HEK293 (cell line): ENCODE measurements around the gene SLK.

Experiments
- CTCF ChIA-PET: fragments of 350-600 bp; formaldehyde crosslinking; extraction: SDS; loops from one replicate; lab custom pipeline; 2021; ENCODE audit warnings: antibody characterized with exemption; lab: Yijun Ruan, JAX
- POLR2A ChIA-PET: fragments of 300-600 bp; formaldehyde crosslinking; extraction: SDS; loops from one replicate; lab custom pipeline; 2020; ENCODE audit warnings: antibody characterized with exemption, inconsistent platforms; lab: Yijun Ruan, JAX
- H3K27ac ChIP-seq: fragments of 200-500 bp; sonication (Bioruptor generic); 2 replicates; pipeline ENCODE4 v1.5.1; 2014; ENCODE audit warnings: low read depth, low read length, control low read depth, inconsistent platforms; ENCODE audit errors: extremely low read depth
- H3K36me3 ChIP-seq, 2 experiments: fragments of 200-500 bp in 1 of 2; sonication (Bioruptor generic) in 1 of 2; 1 replicate in 1 of 2; 2 replicates in 1 of 2; pipeline ENCODE4 v1.5.1; 2014 to 2017; ENCODE audit warnings: inconsistent platforms in 2 of 2, low read length in 2 of 2; ENCODE audit not compliant: control insufficient read depth in 2 of 2, insufficient read depth in 1 of 2
- H3K4me1 ChIP-seq: fragments of 200-500 bp; sonication (Bioruptor generic); 2 replicates; pipeline ENCODE4 v1.5.1; 2014; ENCODE audit warnings: mild to moderate bottlenecking, low read length, inconsistent platforms; ENCODE audit not compliant: control insufficient read depth, insufficient read depth
- H3K4me3 ChIP-seq: 2 replicates; pipeline ENCODE4 v1.5.1; 2011; ENCODE audit warnings: low read depth, mild to moderate bottlenecking, control low read depth, low read length, moderate library complexity
- H3K9me3 ChIP-seq: fragments of 200-500 bp; sonication (Bioruptor generic); 2 replicates; pipeline ENCODE4 v1.5.1; 2014; ENCODE audit warnings: low read depth, low read length, inconsistent platforms; ENCODE audit not compliant: control insufficient read depth, insufficient read depth
- IKZF3 ChIP-seq: fragments of 450-650 bp; IDR thresholded peaks from 2 replicates; pipeline ENCODE4 v1.5.0; 2018; ENCODE audit warnings: missing biosample characterization, mild to moderate bottlenecking, missing genetic modification characterization, moderate library complexity
- PRDM1 ChIP-seq: fragments of 450-650 bp; formaldehyde crosslinking; IDR thresholded peaks from 2 replicates; pipeline ENCODE4; 2016; ENCODE audit warnings: missing biosample characterization, missing genetic modification characterization
- SALL2 ChIP-seq: fragments of 450-650 bp; formaldehyde crosslinking; IDR thresholded peaks from 2 replicates; pipeline ENCODE4 v1.5.0; 2017; ENCODE audit warnings: missing biosample characterization, mild to moderate bottlenecking, missing genetic modification characterization, borderline replicate concordance
- TCF7L2 ChIP-seq: IDR thresholded peaks from 2 replicates; pipeline ENCODE4 v1.6.1; 2011; ENCODE audit warnings: low read depth, mild to moderate bottlenecking, inconsistent platforms, low read length, moderate library complexity, borderline replicate concordance
- ZBTB10 ChIP-seq: fragments of 450-650 bp; formaldehyde crosslinking; IDR thresholded peaks from 2 replicates; pipeline ENCODE4 v1.5.1; 2016; ENCODE audit warnings: missing biosample characterization, missing genetic modification characterization
- ZBTB17 ChIP-seq: fragments of 450-650 bp; formaldehyde crosslinking; IDR thresholded peaks from 2 replicates; pipeline ENCODE4 v1.5.1; 2016; ENCODE audit warnings: missing biosample characterization, missing genetic modification characterization
- ZBTB6 ChIP-seq: fragments of 450-650 bp; formaldehyde crosslinking; IDR thresholded peaks from 2 replicates; pipeline ENCODE4 v1.5.1; 2017; ENCODE audit warnings: missing biosample characterization, missing genetic modification characterization
- ZBTB7A ChIP-seq: fragments of 450-650 bp; formaldehyde crosslinking; IDR thresholded peaks from 2 replicates; pipeline ENCODE4 v1.5.1; 2016; ENCODE audit warnings: low read depth, missing biosample characterization, missing genetic modification characterization
- ZNF112 ChIP-seq: fragments of 450-650 bp; formaldehyde crosslinking; IDR thresholded peaks from 2 replicates; pipeline ENCODE4 v1.5.0; 2017; ENCODE audit warnings: missing biosample characterization, missing genetic modification characterization
- ZNF133 ChIP-seq: fragments of 450-650 bp; formaldehyde crosslinking; IDR thresholded peaks from 2 replicates; pipeline ENCODE4 v1.5.1; 2016; ENCODE audit warnings: missing biosample characterization, missing genetic modification characterization
- ZNF169 ChIP-seq: fragments of 450-650 bp; formaldehyde crosslinking; IDR thresholded peaks from 2 replicates; pipeline ENCODE4 v1.5.1; 2016; ENCODE audit warnings: missing biosample characterization, missing genetic modification characterization
- ZNF292 ChIP-seq: fragments of 450-650 bp; formaldehyde crosslinking; IDR thresholded peaks from 2 replicates; pipeline ENCODE4 v1.5.1; 2016; ENCODE audit warnings: low read depth, missing biosample characterization, missing genetic modification characterization, borderline replicate concordance
- ZNF423 ChIP-seq: fragments of 450-650 bp; formaldehyde crosslinking; IDR thresholded peaks from 2 replicates; pipeline ENCODE4 v1.5.1; 2016; ENCODE audit warnings: missing biosample characterization, missing genetic modification characterization
- ZNF473 ChIP-seq: fragments of 450-650 bp; formaldehyde crosslinking; IDR thresholded peaks from 2 replicates; pipeline ENCODE4 v1.5.1; 2017; ENCODE audit warnings: missing biosample characterization, missing genetic modification characterization
- ZNF510 ChIP-seq: fragments of 450-650 bp; formaldehyde crosslinking; IDR thresholded peaks from 2 replicates; pipeline ENCODE4 v1.5.1; 2018; ENCODE audit warnings: mild to moderate bottlenecking, missing genetic modification characterization, missing biosample characterization; ENCODE audit not compliant: insufficient replicate concordance
- ZNF549 ChIP-seq: fragments of 450-650 bp; IDR thresholded peaks from 2 replicates; pipeline ENCODE4 v1.5.1; 2018; ENCODE audit warnings: missing biosample characterization, missing genetic modification characterization, mild to moderate bottlenecking, inconsistent platforms, moderate library complexity
- ZNF558 ChIP-seq: fragments of 450-650 bp; formaldehyde crosslinking; IDR thresholded peaks from 2 replicates; pipeline ENCODE4 v1.5.1; 2016; ENCODE audit warnings: missing biosample characterization, missing genetic modification characterization
- ZNF664 ChIP-seq: fragments of 450-650 bp; formaldehyde crosslinking; IDR thresholded peaks from 2 replicates; pipeline ENCODE4 v1.5.1; 2016; ENCODE audit warnings: missing biosample characterization, missing genetic modification characterization
- ZNF792 ChIP-seq: fragments of 450-650 bp; formaldehyde crosslinking; IDR thresholded peaks from 2 replicates; pipeline ENCODE4 v1.5.1; 2016; ENCODE audit warnings: missing biosample characterization, missing genetic modification characterization

Gene SLK

GRCh38 chr10:104054430-104054829 is 87.5 kb downstream of the SLK start:
- no peaks in the 10 kb centered on the region for H3K4me1 ChIP-seq
- no peaks in the 10 kb centered on the region for H3K36me3 ChIP-seq
- H3K9me3 ChIP-seq, result no peaks in the 10 kb centered on the region
- TF ChIP-seq ZNF292 (tag by site-specific recombination), result no peak
- TF ChIP-seq ZNF792 (tag by site-specific recombination), result no peak
- TF ChIP-seq ZNF133 (tag by site-specific recombination), result no peak
- TF ChIP-seq, all 188 proteins: peak for 0
- Histone ChIP-seq H3K4me3 (no peak overlapping the region), H3K27ac (no peak overlapping the region)
- ChIA-PET POLR2A (no interaction called here), CTCF (no interaction called here)

GRCh38 chr10:104056619-104057273 is 89.8 kb downstream of the SLK start:
- ChIA-PET CTCF (interaction anchor here (0.9 to 1.4 kb wide), 3 partner anchors 8 to 169 kb away, joined by 3 to 4 read pairs (median 4); no protein-coding TSS in a partner anchor), POLR2A (interaction anchor here (1.2 kb wide), 1 partner anchor 65 kb away, joined by 5 read pairs; the partner anchor contains the start of gene SFR1)
- Histone ChIP-seq H3K4me1 (no peaks in the 10 kb centered on the region), H3K4me3 (no peak overlapping the region), H3K9me3 (no peaks in the 10 kb centered on the region), H3K27ac (no peak overlapping the region), H3K36me3 (no peaks in the 10 kb centered on the region)
- TF ChIP-seq TCF7L2 (no peak), ZNF510 (tag by site-specific recombination) (no peak), ZNF473 (no peak), ZBTB6 (tag by site-specific recombination) (no peak)

- no peaks in the 10 kb centered on the region for H3K4me1 ChIP-seq
- H3K9me3 ChIP-seq, result no peaks in the 10 kb centered on the region
- H3K4me3 ChIP-seq, result no peak overlapping the region
- no peak for TF ChIP-seq ZNF112 (tag by site-specific recombination)
- TF ChIP-seq ZNF549, result no peak
- no peak for TF ChIP-seq ZBTB10 (tag by site-specific recombination)
- TF ChIP-seq IKZF3 (tag by site-specific recombination), result no peak
- no peak for TF ChIP-seq ZNF558 (tag by site-specific recombination)
- no peak for TF ChIP-seq ZBTB7A (tag by site-specific recombination)
- H3K27ac ChIP-seq, result no peak overlapping the region
- POLR2A ChIA-PET, result no interaction called here
- CTCF ChIA-PET, result interaction anchor here (0.9 to 1.8 kb wide), 4 partner anchors 9 to 170 kb away, joined by 3 to 4 read pairs (median 4); partner anchors contain the start of gene SFR1
- H3K36me3 ChIP-seq, result no peaks in the 10 kb centered on the region
These were observed 90.8 kb downstream of the SLK start for GRCh38 chr10:104057717-104058116.

GRCh38 chr10:104059364-104059763 is 92.4 kb downstream of the SLK start:
- no peak overlapping the region for H3K27ac ChIP-seq
- H3K9me3 ChIP-seq, result no peaks in the 10 kb centered on the region
- POLR2A ChIA-PET, result no interaction called here
- no peaks in the 10 kb centered on the region for H3K36me3 ChIP-seq
- H3K4me1 ChIP-seq, result no peaks in the 10 kb centered on the region
- no peak overlapping the region for H3K4me3 ChIP-seq
- CTCF ChIA-PET, result interaction anchor here (0.6 to 1.9 kb wide), 3 partner anchors 63 to 347 kb away, joined by 3 to 6 read pairs (median 4); partner anchors contain the start of gene SFR1
- TF ChIP-seq ZBTB17 (tag by site-specific recombination) (no peak), TCF7L2 (no peak), ZNF549 (no peak), PRDM1 (tag by site-specific recombination) (no peak), SALL2 (no peak), ZNF423 (tag by site-specific recombination) (no peak), ZNF169 (tag by site-specific recombination) (no peak), ZNF664 (tag by site-specific recombination) (no peak)
